ENCODE data around the gene ZNF20. TPM values are rescaled to one million over a fixed set of nuclear protein-coding genes. Genes with fewer than 3 reads are reported as not detected.
A peak's percentile ranks its signal among the peaks of the same experiment; 100 is the strongest.
"Not testable (repeated sequence)": the region's sequence is repeated elsewhere in the genome, so short reads cannot be mapped to it uniquely, and the experiment has no call there.

The ZNF20 gene
- total RNA-seq, 1 donor from 2014 or later, result 6.2 TPM

- no peaks in the 10 kb centered on the region for H3K4me1 Mint-ChIP-seq (ENCODE audit: unreplicated experiment)
- peaks cover 15% of the 10 kb centered on the region for H3K9me3 Mint-ChIP-seq (ENCODE audit: unreplicated experiment)
- H3K27me3 Mint-ChIP-seq (ENCODE audit: unreplicated experiment), result no peaks in the 10 kb centered on the region
- TF ChIP-seq CTCF (IDR thresholded peaks at IDR 0.05; ENCODE audit: unreplicated experiment), result no peak
- DNase-seq (ENCODE audit: low spot score), result no peak
- no peak overlapping the region for H3K27ac Mint-ChIP-seq (ENCODE audit: unreplicated experiment)
- H3K4me3 Mint-ChIP-seq (ENCODE audit: unreplicated experiment), result no peak overlapping the region
- H3K36me3 Mint-ChIP-seq (ENCODE audit: low read depth, unreplicated experiment), result peaks cover 11% of the 10 kb centered on the region
These were observed 27.4 kb downstream of the ZNF20 start for GRCh38 chr19:12112701-12113100.

DNA sequence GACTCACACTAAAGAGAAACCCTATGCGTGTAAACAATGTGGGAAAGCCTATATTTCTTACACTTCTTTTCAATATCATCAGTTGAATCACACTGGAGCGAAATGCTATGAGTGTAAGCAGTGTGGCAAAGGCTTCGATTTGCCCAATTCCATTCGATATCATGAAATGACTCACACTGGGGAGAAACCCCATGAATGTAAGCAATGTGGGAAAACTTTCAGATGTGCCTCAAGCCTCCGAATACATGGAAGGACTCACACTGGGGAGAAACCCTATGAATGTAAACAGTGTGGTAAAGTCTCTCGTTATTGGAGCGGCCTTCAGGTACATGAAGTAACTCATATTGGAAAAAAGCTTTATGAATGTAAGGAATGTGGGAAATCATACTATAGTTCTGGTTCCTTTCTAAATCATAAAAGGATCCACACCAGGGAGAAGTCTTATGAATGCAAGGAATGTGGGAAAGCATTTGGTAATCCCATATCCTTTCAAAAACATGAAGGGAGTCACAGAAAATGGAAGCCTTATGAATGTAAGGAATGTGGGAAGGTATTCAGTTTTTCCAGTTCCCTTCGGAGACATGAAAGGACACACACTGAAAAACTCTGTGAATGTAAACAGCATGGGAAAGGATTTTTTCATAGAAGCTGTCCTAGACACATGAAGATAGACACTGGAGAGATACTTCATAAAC is 28.1 kb downstream of the ZNF20 start:
- Mint-ChIP-seq H3K27me3 (ENCODE audit: unreplicated experiment) (no peaks in the 10 kb centered on the region), H3K4me3 (ENCODE audit: unreplicated experiment) (no peak overlapping the region), H3K27ac (ENCODE audit: unreplicated experiment) (no peak overlapping the region), H3K9me3 (ENCODE audit: unreplicated experiment) (peaks cover 18% of the 10 kb centered on the region), H3K4me1 (ENCODE audit: unreplicated experiment) (no peaks in the 10 kb centered on the region), H3K36me3 (ENCODE audit: low read depth, unreplicated experiment) (peaks cover 11% of the 10 kb centered on the region)
- no peak for DNase-seq (ENCODE audit: low spot score)
- TF ChIP-seq CTCF (IDR thresholded peaks at IDR 0.05; ENCODE audit: unreplicated experiment), result no peak

- DNase-seq (ENCODE audit: low spot score), result no peak
- H3K4me3 Mint-ChIP-seq (ENCODE audit: unreplicated experiment), result no peak overlapping the region
- TF ChIP-seq CTCF (IDR thresholded peaks at IDR 0.05; ENCODE audit: unreplicated experiment), result no peak
- peaks cover 19% of the 10 kb centered on the region for H3K9me3 Mint-ChIP-seq (ENCODE audit: unreplicated experiment)
- H3K36me3 Mint-ChIP-seq (ENCODE audit: low read depth, unreplicated experiment), result peaks cover 6% of the 10 kb centered on the region
- no peaks in the 10 kb centered on the region for H3K27me3 Mint-ChIP-seq (ENCODE audit: unreplicated experiment)
- H3K4me1 Mint-ChIP-seq (ENCODE audit: unreplicated experiment), result no peaks in the 10 kb centered on the region
- no peak overlapping the region for H3K27ac Mint-ChIP-seq (ENCODE audit: unreplicated experiment)
These were observed 29.0 kb downstream of the ZNF20 start for GRCh38 chr19:12111176-12111575.

DNA sequence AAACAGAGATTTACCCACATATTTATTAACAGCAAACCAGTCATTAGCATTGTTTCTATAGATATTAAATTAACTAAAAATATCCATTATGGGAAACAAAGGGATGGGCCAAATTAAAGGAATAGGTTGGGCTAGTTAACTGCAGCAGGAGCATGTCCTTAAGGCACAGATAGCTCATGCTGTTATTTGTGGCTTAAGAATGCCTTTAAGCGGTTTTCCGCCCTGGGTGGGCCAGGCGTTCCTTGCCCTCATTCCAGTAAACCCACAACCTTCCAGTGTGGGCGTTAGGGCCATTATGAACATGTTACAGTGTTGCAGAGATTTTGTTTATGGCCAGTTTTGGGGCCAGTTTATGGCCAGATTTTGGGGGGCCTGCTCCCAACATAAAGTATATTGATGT is 36.2 kb downstream of the ZNF20 start:
- H3K27ac Mint-ChIP-seq (ENCODE audit: unreplicated experiment); DNase-seq (ENCODE audit: low spot score); H3K4me3 Mint-ChIP-seq (ENCODE audit: unreplicated experiment): not testable (repeated sequence)

DNA sequence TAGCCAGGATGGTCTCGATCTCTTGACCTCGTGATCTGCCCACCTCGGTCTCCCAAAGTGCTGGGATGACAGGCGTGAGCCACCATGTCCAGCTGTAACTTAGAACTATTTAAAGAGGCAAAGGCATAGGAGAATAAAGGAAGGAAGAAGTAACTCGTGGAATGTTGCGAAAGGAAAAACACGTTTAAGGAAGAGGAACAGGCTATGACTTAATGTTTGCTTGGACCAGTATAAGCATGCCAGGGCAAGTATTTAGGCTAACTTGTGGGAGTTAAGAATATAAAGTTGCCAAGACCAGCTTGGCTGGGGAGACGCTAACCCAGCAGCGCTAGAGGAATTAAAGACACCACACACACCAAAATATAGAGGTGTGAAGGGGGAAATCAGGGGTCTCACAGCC is 42.1 kb downstream of the ZNF20 start:
- Mint-ChIP-seq H3K36me3 (ENCODE audit: low read depth, unreplicated experiment) (peaks cover 5% of the 10 kb centered on the region), H3K4me1 (ENCODE audit: unreplicated experiment) (no peaks in the 10 kb centered on the region), H3K9me3 (ENCODE audit: unreplicated experiment) (peaks cover 34% of the 10 kb centered on the region), H3K27me3 (ENCODE audit: unreplicated experiment) (peaks cover 5% of the 10 kb centered on the region), H3K4me3 (ENCODE audit: unreplicated experiment) (peak overlapping the region; percentile 57), H3K27ac (ENCODE audit: unreplicated experiment) (no peak overlapping the region)
- TF ChIP-seq CTCF (IDR thresholded peaks at IDR 0.05; ENCODE audit: unreplicated experiment), result no peak
- no peak for DNase-seq (ENCODE audit: low spot score)

More for the DNA sequence above, 36.2 kb downstream of the ZNF20 start:
- not testable (repeated sequence) for H3K4me1 Mint-ChIP-seq (ENCODE audit: unreplicated experiment); H3K36me3 Mint-ChIP-seq (ENCODE audit: low read depth, unreplicated experiment); H3K27me3 Mint-ChIP-seq (ENCODE audit: unreplicated experiment)
- peaks cover 27% of the 10 kb centered on the region for H3K9me3 Mint-ChIP-seq (ENCODE audit: unreplicated experiment)

Data from endothelial cell (in vitro differentiated cells).